ENCODE measurements around the gene ESAM. TPM values are rescaled to one million over a fixed set of nuclear protein-coding genes. Genes with fewer than 3 reads are reported as not detected.

The ESAM gene
- polyA plus RNA-seq, 1 of the 3 experiments (the other 2 are of a cell fraction): 1.3 TPM

GRCh38 chr11:124743050-124743449 is 19.0 kb downstream of the ESAM start:
- Histone ChIP-seq H4K20me1 (ENCODE audit: insufficient read depth) (no peaks in the 10 kb centered on the region), H3K9ac (no peak overlapping the region), H3F3A (replicated peaks; ENCODE audit: insufficient read depth) (peaks cover 3% of the 10 kb centered on the region), H3K4me1 (ENCODE audit: control insufficient read depth in 1 of 2, insufficient read depth in 2 of 2, low read depth in 1 of 2, low read length in 1 of 2) (peaks cover 0 to 12% of the 10 kb centered on the region in 2 experiments; a peak in 2 of 4 replicates), H3K79me2 (ENCODE audit: insufficient read depth) (no peaks in the 10 kb centered on the region), H3K27me3 (ENCODE audit: insufficient read depth) (no peaks in the 10 kb centered on the region), H3K9me2 (no peaks in the 10 kb centered on the region), H3K36me3 (replicated peaks in 1 of 2; ENCODE audit: control insufficient read depth in 1 of 2, insufficient read depth in 2 of 2, low read length in 1 of 2) (no peaks in the 10 kb centered on the region), H3K4me2 (no peak overlapping the region), H3K27ac (ENCODE audit: low read depth in 2 of 2, low read length in 1 of 2) (no peak overlapping the region), H3K9me3 (no peaks in the 10 kb centered on the region), H2AFZ (ENCODE audit: low read depth) (no peak overlapping the region), H3K4me3 (ENCODE audit: low read depth in 2 of 2, low read length in 1 of 2) (no peak overlapping the region)
- no peak for TF ChIP-seq SMC3 (IDR thresholded peaks at IDR 0.05; ENCODE audit: low read depth, low read length)
- TF ChIP-seq GABPA (IDR thresholded peaks at IDR 0.05; ENCODE audit: low read depth): no peak
- no peak for TF ChIP-seq POLR2AphosphoS5 (IDR thresholded peaks at IDR 0.05; ENCODE audit: low read depth, low read length)
- ChIA-PET CTCF (interaction anchor here (0.8 to 2.0 kb wide), 5 partner anchors 15 to 124 kb away, joined by 3 to 9 read pairs (median 3); no protein-coding TSS in a partner anchor), POLR2A (no interaction called here)
- 80% methylated on average over 6 of the region's 6 CpGs for WGBS (ENCODE audit: low lambda C conversion rate)
- no peak for DNase-seq

DNA sequence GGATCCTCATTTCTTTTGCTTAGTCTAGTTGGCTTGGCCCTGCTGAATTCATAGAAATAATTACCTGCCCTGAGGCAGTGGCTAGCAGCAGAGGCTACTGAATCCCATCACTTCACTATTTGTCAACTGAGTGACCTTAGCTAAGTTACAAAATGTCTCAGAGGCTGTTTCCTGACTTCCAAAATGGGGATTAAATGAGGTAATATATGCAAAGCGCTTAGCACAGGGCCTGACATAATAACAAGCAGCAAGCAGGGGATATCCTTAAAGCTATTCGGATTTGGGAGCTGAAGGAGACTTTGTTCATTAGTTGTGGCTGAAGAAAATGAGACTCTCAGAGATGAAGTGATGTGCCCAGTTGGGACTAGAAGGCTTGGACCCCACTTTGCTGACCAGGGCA is 19.5 kb downstream of the ESAM start:
- no peaks in the 10 kb centered on the region for H3K27me3 ChIP-seq (ENCODE audit: insufficient read depth)

More for the DNA sequence above, 19.5 kb downstream of the ESAM start:
- H3K36me3 ChIP-seq (replicated peaks in 1 of 2; ENCODE audit: control insufficient read depth in 1 of 2, insufficient read depth in 2 of 2, low read length in 1 of 2): no peaks in the 10 kb centered on the region
- H3K4me3 ChIP-seq (ENCODE audit: low read depth in 2 of 2, low read length in 1 of 2): no peak overlapping the region
- H3K27ac ChIP-seq (ENCODE audit: low read depth in 2 of 2, low read length in 1 of 2): no peak overlapping the region
- H4K20me1 ChIP-seq (ENCODE audit: insufficient read depth): no peaks in the 10 kb centered on the region
- ChIA-PET CTCF (interaction anchor here (0.8 to 1.9 kb wide), 4 partner anchors 15 to 125 kb away, joined by 3 to 4 read pairs (median 3); no protein-coding TSS in a partner anchor), POLR2A (no interaction called here)
- no peak overlapping the region for H3K4me2 ChIP-seq
- H3K9ac ChIP-seq: no peak overlapping the region
- H3K9me2 ChIP-seq: no peaks in the 10 kb centered on the region
- H2AFZ ChIP-seq (ENCODE audit: low read depth): no peak overlapping the region
- DNase-seq: no peak
- TF ChIP-seq TCF12 (IDR thresholded peaks at IDR 0.05) (no peak), SMC3 (IDR thresholded peaks at IDR 0.05; ENCODE audit: low read depth, low read length) (no peak), RXRA (IDR thresholded peaks at IDR 0.05; ENCODE audit: borderline replicate concordance, low read depth) (no peak), NFIC (IDR thresholded peaks at IDR 0.05; ENCODE audit: borderline replicate concordance) (no peak), FOXJ3 (CRISPR knock-in tag; IDR thresholded peaks at IDR 0.05) (no peak), IRF3 (IDR thresholded peaks at IDR 0.05; ENCODE audit: low read depth, low read length) (no peak), GATA2 (CRISPR knock-in tag; IDR thresholded peaks at IDR 0.05) (no peak), USF2 (IDR thresholded peaks at IDR 0.05; ENCODE audit: borderline replicate concordance, low read depth, low read length) (no peak), RCOR1 (IDR thresholded peaks at IDR 0.05; ENCODE audit: low read length) (no peak)
- TF ChIP-seq, protein P1, sequence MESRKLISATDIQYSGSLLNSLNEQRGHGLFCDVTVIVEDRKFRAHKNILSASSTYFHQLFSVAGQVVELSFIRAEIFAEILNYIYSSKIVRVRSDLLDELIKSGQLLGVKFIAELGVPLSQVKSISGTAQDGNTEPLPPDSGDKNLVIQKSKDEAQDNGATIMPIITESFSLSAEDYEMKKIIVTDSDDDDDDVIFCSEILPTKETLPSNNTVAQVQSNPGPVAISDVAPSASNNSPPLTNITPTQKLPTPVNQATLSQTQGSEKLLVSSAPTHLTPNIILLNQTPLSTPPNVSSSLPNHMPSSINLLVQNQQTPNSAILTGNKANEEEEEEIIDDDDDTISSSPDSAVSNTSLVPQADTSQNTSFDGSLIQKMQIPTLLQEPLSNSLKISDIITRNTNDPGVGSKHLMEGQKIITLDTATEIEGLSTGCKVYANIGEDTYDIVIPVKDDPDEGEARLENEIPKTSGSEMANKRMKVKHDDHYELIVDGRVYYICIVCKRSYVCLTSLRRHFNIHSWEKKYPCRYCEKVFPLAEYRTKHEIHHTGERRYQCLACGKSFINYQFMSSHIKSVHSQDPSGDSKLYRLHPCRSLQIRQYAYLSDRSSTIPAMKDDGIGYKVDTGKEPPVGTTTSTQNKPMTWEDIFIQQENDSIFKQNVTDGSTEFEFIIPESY (IDR thresholded peaks at IDR 0.05; ENCODE audit: borderline replicate concordance, low read depth): no peak
- TF ChIP-seq, protein P2, sequence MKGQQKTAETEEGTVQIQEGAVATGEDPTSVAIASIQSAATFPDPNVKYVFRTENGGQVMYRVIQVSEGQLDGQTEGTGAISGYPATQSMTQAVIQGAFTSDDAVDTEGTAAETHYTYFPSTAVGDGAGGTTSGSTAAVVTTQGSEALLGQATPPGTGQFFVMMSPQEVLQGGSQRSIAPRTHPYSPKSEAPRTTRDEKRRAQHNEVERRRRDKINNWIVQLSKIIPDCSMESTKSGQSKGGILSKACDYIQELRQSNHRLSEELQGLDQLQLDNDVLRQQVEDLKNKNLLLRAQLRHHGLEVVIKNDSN (IDR thresholded peaks at IDR 0.05; ENCODE audit: borderline replicate concordance, low read depth): no peak
- no peaks in the 10 kb centered on the region for H3K9me3 ChIP-seq
- peaks cover 3% of the 10 kb centered on the region for H3F3A ChIP-seq (replicated peaks; ENCODE audit: insufficient read depth)
- peaks cover 0 to 12% of the 10 kb centered on the region in 2 experiments; a peak in 2 of 4 replicates for H3K4me1 ChIP-seq (ENCODE audit: control insufficient read depth in 1 of 2, insufficient read depth in 2 of 2, low read depth in 1 of 2, low read length in 1 of 2)
- WGBS (ENCODE audit: low lambda C conversion rate): 67% methylated on average over 2 of the region's 2 CpGs
- H3K79me2 ChIP-seq (ENCODE audit: insufficient read depth): no peaks in the 10 kb centered on the region
